GM12873 (cell line): ENCODE data around the gene MCF2L2.

Experiments used
- TF ChIP-seq, protein P1 (sequence below): IDR thresholded peaks from 2 replicates; pipeline ENCODE4 v1.5.1; 2012; ENCODE audit warnings: low read depth, mild to moderate bottlenecking, moderate library complexity, low read length, control low read depth; ENCODE audit not compliant: insufficient read depth; ENCODE audit errors: missing control alignments

MCF2L2 gene

DNA sequence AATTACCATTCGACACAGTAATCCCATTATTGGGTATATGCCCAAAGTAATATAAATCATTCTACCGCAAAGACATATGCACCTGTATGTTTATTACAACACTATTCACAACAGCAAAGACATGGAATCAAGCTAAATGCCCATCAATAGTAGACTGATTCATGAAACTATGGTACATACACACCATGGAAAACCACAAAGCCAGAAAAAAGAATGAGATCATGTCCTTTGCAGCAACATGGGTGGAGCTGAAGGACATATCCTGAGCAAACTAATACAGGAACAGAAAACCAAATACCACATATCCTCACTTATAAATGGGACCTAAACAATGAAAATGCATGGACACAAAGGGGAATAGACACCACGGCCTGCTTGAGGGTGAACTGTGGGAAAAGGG is 11.1 kb upstream of the MCF2L2 start:
- TF ChIP-seq, protein P1, sequence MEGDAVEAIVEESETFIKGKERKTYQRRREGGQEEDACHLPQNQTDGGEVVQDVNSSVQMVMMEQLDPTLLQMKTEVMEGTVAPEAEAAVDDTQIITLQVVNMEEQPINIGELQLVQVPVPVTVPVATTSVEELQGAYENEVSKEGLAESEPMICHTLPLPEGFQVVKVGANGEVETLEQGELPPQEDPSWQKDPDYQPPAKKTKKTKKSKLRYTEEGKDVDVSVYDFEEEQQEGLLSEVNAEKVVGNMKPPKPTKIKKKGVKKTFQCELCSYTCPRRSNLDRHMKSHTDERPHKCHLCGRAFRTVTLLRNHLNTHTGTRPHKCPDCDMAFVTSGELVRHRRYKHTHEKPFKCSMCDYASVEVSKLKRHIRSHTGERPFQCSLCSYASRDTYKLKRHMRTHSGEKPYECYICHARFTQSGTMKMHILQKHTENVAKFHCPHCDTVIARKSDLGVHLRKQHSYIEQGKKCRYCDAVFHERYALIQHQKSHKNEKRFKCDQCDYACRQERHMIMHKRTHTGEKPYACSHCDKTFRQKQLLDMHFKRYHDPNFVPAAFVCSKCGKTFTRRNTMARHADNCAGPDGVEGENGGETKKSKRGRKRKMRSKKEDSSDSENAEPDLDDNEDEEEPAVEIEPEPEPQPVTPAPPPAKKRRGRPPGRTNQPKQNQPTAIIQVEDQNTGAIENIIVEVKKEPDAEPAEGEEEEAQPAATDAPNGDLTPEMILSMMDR: no peak

DNA sequence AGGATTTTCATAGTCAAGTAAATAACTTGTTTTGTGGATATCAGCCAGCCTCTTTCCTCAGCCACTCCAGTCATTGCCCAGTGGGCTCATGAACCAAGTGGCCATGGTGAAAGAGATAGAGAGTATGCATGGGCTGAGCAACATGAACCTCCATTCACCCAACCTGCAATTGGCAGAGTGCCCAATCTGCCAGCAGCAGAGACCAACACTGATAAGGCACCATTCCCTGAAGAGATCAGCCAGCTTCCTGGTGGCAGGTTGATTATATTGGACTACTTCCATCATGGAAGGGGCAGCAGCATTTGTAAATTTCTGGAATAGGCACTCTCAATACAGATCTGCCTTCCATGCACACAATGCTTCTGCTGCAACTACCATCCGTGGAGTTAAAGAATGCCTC is 10.3 kb upstream of the MCF2L2 start:
- TF ChIP-seq, protein P1: no peak

DNA sequence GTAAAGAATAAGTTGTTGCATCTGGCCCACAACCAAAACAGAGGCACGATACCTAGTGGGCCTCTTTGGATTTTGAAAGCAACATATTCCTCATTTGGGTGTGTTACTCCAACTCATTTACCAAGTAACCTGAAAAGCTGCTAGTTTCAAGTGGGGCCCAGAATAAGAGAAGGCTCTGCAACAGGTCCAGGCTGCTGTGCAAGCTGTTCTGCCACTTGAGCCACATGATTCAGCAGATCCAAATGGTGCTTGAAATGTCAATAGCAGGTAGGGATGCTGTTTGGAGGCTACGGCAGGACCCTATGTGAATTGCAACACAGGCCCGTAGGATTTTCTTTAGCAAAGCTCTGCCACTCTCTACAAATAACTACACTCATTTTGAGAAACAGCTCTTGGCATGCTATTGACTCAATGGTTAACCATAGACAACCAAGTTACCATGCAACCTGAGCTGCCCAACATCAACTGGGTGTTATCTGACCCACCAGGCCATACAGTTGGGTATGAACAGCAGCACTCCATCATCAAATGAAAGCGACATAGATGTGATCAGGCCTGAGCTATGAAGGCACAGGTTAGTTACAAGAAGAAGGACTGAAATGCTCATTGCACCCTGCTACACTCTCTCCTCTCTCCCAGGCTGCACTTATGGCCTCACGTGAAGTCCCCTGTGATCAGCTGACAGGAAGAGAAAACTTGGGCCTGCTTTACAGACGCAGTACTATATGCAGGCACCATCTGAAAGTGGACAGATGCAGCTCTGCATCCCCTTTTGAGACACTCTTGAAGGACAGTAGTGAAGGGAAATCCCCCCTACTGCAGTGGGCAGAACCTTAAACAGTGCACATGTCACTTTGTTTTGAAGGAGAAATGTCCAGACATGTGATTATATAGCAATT is 9.5 kb upstream of the MCF2L2 start:
- TF ChIP-seq, protein P1: no peak

DNA sequence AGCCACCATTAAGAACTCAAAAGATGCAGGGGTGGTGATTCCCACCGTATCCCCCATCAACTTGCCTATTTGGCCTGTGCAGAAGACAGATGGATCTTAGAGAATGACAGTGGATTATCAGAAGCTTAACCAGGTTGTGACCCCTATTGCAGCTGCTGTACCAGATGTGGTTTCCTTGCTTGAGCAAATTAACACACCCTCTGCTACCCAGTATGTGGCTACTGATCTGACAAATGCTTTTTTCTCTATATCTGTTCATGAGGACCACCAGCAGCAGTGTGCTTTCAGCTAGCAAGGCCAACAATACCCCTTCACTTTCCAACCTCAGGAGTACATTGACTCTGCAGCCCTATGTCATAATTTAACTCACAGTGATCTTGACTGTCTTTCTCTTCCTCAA is 8.6 kb upstream of the MCF2L2 start:
- TF ChIP-seq, protein P1: no peak

DNA sequence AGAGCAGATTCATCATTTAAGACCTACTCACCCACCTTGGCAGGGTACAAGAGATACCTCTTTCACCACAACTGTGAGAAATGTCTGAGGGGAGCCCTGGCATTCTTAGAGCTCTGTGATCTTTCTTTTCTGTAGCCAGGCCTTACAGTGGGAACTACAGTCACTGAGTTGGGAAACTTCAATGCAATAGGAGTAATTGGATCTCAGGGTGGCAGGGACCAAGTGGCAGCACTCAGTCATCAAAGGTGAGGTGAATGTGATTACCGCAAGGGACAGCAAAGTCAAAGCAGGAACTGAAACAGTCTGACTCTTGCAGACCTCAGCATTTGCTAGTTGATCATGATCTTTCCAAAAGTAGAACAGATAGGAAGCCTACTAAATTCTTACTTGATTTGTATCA is 7.2 kb upstream of the MCF2L2 start:
- TF ChIP-seq, protein P1: peak; percentile 32

DNA sequence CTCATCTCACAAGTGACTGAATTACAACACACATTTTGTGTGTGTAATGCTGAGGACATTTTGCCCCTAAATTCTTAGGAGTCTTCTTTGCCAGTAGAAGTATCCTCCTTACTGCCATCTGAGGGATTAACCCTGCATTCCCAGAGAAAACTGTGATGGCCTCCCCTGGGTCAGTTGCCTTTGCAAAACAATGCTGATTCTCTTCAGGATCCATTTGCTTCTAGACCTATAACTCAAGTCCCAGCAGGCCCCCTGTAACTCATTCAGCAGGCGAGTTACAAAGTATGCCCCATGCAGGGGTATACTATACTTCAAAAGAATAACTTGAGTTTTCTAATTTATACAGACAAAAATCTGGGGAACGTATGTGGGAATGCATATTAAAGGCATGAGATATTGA is 6.6 kb upstream of the MCF2L2 start:
- TF ChIP-seq, protein P1: no peak

DNA sequence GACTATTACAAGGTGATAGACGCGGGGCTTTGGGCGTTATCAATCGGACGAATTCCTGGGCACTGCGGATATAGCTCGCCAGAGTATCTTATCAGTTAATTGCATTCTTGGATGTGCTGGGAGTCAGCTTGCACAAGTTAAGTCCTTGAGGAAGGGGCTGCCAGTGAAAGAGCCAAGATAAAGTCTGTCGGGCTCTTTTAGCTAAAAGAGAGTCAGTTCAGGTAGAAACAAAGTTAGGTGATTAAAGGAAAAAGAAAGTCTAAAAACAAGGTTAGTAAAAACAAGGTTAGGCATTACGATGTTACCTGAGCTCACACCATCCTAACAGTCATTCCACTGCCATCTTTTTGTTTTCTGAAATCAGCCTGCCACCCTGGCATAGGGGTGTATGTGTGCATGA is 6.1 kb upstream of the MCF2L2 start:
- TF ChIP-seq, protein P1: no peak
